Measurements from ENCODE around the gene ITM2C. TPM values are rescaled to one million over a fixed set of nuclear protein-coding genes. Genes with fewer than 3 reads are reported as not detected.

Gene ITM2C
- total RNA-seq, 4 donors from 2014 or later, result 4.9 to 11.2 (median 10.8) TPM

GRCh38 chr2:230887342-230887741 lies 22.6 kb downstream of the ITM2C start:
- no peak for DNase-seq
- Histone ChIP-seq H3K9me3 (no peaks in the 10 kb centered on the region), H3K27me3 (peaks cover 0 to 1% (median under 1%) of the 10 kb centered on the region in 3 donors), H3K4me3 (no peak overlapping the region), H3K4me1 (no peaks in the 10 kb centered on the region), H3K36me3 (no peaks in the 10 kb centered on the region), H3K27ac (no peak overlapping the region)
- no peak for ATAC-seq
- no peak for TF ChIP-seq POLR2A (IDR thresholded peaks at IDR 0.05)
- TF ChIP-seq, protein P1, sequence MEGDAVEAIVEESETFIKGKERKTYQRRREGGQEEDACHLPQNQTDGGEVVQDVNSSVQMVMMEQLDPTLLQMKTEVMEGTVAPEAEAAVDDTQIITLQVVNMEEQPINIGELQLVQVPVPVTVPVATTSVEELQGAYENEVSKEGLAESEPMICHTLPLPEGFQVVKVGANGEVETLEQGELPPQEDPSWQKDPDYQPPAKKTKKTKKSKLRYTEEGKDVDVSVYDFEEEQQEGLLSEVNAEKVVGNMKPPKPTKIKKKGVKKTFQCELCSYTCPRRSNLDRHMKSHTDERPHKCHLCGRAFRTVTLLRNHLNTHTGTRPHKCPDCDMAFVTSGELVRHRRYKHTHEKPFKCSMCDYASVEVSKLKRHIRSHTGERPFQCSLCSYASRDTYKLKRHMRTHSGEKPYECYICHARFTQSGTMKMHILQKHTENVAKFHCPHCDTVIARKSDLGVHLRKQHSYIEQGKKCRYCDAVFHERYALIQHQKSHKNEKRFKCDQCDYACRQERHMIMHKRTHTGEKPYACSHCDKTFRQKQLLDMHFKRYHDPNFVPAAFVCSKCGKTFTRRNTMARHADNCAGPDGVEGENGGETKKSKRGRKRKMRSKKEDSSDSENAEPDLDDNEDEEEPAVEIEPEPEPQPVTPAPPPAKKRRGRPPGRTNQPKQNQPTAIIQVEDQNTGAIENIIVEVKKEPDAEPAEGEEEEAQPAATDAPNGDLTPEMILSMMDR (IDR thresholded peaks at IDR 0.05 in 4 of 5, conservative IDR thresholded peaks at IDR 0.05 in 1 of 5), result no peak
- in situ Hi-C loops (cut with MboI; ENCODE audit: low sequenced_read_pairs in 4 of 4), result no loop called here
- intact Hi-C loops (cut with DNase I; ENCODE audit: low total_unique reads), result no loop called here

- intact Hi-C loops (cut with DNase I; ENCODE audit: low total_unique reads) (no loop called here), in situ Hi-C loops (cut with MboI; ENCODE audit: low sequenced_read_pairs in 4 of 4) (no loop called here)
- no peak for DNase-seq
- Histone ChIP-seq H3K4me3 (no peak overlapping the region), H3K4me1 (no peaks in the 10 kb centered on the region), H3K27ac (no peak overlapping the region), H3K36me3 (no peaks in the 10 kb centered on the region), H3K27me3 (peaks cover 0 to 6% (median 4%) of the 10 kb centered on the region in 3 donors), H3K9me3 (no peaks in the 10 kb centered on the region)
- TF ChIP-seq, protein P1 (IDR thresholded peaks at IDR 0.05 in 4 of 5, conservative IDR thresholded peaks at IDR 0.05 in 1 of 5), result no peak
- TF ChIP-seq POLR2A (IDR thresholded peaks at IDR 0.05), result no peak
- ATAC-seq, result no peak
Observed at GRCh38 chr2:230888824-230889400, 24.2 kb downstream of the ITM2C start.

DNA sequence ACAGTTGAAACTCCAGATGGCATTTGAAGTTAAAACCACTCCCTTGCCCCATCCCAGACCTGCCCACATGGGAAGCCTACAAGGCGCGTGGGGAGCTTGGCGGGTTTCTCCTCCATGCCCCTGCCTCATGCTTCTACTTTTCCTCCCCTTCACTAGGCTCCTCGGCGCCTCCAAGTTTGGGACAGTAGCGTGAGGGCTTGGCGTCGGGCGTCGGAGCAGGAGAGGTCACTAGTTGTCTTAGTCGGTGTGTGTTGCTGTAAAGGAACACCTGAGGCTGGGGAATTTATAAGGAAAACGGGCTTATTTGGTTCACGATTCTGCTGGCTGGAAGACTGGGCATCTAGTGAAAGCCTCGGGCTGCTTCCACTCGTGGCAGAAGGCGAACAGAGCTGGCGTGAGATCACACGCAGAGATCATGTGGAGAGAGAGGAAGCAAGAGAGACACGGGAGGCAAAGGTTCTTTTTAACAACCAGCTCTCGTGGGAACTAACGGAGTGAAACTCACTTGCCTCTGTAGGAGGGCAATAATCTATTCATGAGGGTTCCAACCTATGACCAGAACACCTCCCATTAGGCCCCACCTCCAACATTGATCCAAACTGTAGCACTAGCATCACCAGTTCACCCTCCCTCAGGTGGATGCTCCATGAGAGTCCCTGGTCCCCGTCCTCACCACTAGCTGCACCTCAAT lies 25.3 kb downstream of the ITM2C start:
- no peak for TF ChIP-seq POLR2A (IDR thresholded peaks at IDR 0.05)
- TF ChIP-seq, protein P1 (IDR thresholded peaks at IDR 0.05 in 4 of 5, conservative IDR thresholded peaks at IDR 0.05 in 1 of 5), result no peak
- Histone ChIP-seq H3K27ac (no peak overlapping the region), H3K36me3 (no peaks in the 10 kb centered on the region), H3K9me3 (no peaks in the 10 kb centered on the region), H3K4me1 (no peaks in the 10 kb centered on the region), H3K4me3 (no peak overlapping the region), H3K27me3 (peaks cover 0 to 6% (median 4%) of the 10 kb centered on the region in 3 donors)
- intact Hi-C loops (cut with DNase I; ENCODE audit: low total_unique reads) (no loop called here), in situ Hi-C loops (cut with MboI; ENCODE audit: low sequenced_read_pairs in 4 of 4) (no loop called here)
- ATAC-seq, result no peak
- no peak for DNase-seq

DNA sequence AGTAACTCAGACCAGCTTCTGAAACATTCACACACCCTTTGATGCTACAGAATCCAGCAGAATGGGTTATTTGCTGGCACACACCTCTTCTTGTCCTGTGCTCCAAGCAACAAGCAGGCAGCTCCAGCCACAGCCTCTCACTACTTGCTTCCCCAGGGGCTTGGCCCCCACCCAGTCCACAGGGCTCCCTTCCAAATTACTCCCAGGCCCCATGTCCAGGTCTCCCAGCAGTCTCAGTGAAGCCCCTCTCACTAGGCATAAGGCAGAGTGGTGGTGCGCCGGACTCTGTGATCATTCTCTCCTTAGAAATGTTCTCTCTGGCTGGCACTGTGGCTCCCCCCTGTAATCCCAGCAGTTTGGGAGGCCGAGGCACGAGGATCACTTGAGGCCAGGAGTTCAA lies 25.9 kb downstream of the ITM2C start:
- ATAC-seq, result no peak
- DNase-seq, result no peak
- no peak for TF ChIP-seq POLR2A (IDR thresholded peaks at IDR 0.05)
- TF ChIP-seq, protein P1 (IDR thresholded peaks at IDR 0.05 in 4 of 5, conservative IDR thresholded peaks at IDR 0.05 in 1 of 5), result no peak
- in situ Hi-C loops (cut with MboI; ENCODE audit: low sequenced_read_pairs in 4 of 4), result no loop called here
- Histone ChIP-seq H3K4me3 (no peak overlapping the region), H3K27me3 (peaks cover 0 to 6% (median 4%) of the 10 kb centered on the region in 3 donors), H3K9me3 (no peaks in the 10 kb centered on the region), H3K4me1 (no peaks in the 10 kb centered on the region), H3K36me3 (no peaks in the 10 kb centered on the region), H3K27ac (no peak overlapping the region)
- intact Hi-C loops (cut with DNase I; ENCODE audit: low total_unique reads), result no loop called here

Data from gastrocnemius medialis (tissue), 4 donors.